ENCODE measurements around the gene NANOS1.

NANOS1 gene, protein sequence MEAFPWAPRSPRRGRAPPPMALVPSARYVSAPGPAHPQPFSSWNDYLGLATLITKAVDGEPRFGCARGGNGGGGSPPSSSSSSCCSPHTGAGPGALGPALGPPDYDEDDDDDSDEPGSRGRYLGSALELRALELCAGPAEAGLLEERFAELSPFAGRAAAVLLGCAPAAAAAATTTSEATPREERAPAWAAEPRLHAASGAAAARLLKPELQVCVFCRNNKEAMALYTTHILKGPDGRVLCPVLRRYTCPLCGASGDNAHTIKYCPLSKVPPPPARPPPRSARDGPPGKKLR

GRCh38 chr10:119029613-119030420, at the start of gene NANOS1:
Gene NANOS1, plus strand, starts transcription at chr10:119029714. Its CDS starts 88 bp downstream, at chr10:119029802.
- no peak for FAIRE-seq

DNA sequence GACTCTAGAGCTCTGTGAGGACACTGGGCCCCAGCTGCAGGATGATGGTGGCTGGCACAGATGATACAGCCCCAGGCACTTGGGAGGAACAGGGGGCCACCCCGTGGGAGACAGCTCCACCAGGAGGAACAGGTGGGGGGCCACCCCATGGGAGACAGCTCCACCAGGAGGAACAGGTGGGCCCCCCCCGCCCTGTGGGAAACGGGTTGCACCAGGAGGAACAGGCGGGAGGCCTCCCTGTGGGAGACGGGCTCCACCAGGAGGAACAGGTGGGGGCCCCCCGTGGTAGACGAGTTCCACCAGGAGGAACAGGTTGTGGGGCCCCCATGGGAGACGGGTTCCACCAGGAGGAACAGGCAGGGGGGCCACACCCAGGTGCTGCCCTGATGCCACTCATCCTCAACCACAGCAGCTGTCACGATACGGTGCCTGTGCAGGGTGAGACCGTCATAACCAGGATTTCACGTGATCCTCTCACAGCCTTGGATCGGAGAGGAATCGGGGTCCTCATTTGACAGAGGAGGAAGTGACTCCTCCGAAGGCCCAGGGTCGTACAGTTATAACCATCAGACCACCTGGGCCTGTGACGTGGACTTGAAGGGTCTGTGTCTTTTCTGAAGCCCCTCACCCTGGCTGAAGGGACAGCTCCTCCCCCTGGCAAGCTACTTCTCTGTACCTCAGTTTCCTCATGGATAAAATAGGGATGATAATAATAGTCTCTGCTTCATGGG, 49.2 kb upstream of the NANOS1 start:
- no peak for FAIRE-seq

DNA sequence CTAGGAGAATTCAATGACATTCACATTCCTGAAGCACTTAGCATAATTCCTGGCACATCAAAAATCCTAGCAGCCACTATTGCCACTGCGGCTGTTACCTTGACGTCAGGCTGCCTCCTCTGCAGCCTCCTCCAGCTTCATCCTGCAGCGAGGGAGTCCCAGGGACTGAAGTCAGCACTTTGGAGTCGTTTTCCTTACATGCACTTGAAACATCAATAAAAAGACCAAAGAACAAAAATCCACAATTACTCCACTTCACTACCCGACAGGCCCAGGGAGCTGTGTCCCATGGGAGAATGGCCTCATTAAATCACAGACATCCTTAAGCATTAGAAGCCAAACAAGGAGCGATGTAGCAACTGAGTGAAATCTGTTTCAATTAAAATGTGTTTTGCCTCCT, 48.6 kb upstream of the NANOS1 start:
- FAIRE-seq: no peak

GRCh38 chr10:118981946-118982345, 47.6 kb upstream of the NANOS1 start:
- no peak for FAIRE-seq

GRCh38 chr10:118982366-118982765, 47.1 kb upstream of the NANOS1 start:
- no peak for FAIRE-seq

GRCh38 chr10:118983263-118983662, 46.3 kb upstream of the NANOS1 start:
- no peak for FAIRE-seq

- no peak for FAIRE-seq
Observed at GRCh38 chr10:118985576-118985975, 43.9 kb upstream of the NANOS1 start.

DNA sequence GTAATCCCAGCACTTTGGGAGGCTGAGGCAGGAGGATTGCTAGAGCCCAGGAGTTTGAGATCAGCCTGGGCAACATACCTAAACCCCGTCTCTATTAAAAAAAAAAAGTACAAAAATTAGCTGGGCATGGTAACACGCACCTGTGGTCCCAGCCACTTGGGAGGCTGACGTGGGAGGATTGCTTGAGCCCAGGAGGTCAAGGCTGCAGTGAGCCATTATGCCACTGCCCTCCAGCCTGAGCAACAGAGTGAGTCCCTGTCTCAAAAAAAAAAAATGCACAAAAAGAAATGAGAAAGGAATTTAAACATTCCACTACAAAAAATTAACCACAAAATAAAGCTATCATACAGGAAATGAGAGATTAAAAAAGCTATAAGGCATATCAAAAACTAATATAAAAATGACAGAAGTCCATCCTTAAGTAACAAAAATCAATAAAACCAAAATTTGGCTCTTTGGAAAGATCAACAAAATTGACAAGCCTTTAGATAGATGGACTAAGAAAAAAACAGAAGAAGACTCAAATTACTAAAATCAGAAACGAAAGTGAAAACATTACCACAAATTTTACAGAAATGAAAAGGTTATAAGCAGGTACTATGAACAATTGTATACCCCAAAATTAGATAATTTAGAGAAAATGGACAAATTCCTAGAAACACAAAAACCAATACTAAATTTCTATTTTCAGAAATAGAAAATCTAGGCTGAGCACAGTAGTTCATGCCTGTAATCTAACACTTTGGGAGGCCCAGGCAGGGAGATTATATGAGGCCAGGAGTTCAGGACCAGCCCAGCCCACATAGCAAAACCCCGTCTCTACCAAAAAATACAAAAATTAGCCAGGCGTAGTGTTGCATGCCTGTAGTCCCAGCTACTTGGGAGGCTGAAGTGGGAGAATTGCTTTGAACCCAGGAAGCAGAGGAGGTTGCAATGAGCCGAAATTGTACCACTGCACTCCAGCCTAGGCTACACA, 42.4 kb upstream of the NANOS1 start:
- peak; percentile 23 for FAIRE-seq

GRCh38 chr10:118990326-118990725, 39.2 kb upstream of the NANOS1 start:
- FAIRE-seq: no peak

DNA sequence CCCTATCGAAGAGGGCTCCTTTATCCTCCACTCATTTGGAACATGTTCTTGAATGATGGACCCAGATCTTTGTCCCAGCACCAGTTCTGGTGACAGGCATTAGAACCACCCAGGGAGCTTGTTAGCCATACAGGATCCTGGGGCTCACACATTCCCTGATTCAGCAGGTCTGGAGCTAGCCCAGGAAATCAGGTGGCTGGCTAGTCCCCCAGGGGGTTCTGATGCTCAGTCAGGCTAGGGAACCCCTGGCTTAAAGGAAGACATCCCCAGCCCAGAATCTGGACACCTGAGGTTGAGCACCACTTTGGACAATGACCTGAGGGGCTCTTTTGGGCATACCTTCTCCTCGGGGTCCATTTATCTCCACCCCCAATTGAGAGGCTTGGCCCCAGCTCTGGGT, 37.0 kb upstream of the NANOS1 start:
- FAIRE-seq: no peak

- FAIRE-seq: no peak
Observed at GRCh38 chr10:118993214-118993613, 36.3 kb upstream of the NANOS1 start.

- FAIRE-seq: no peak
Observed at GRCh38 chr10:118994321-118994720, 35.2 kb upstream of the NANOS1 start.

GRCh38 chr10:118995739-118996138, 33.8 kb upstream of the NANOS1 start:
- FAIRE-seq: no peak

DNA sequence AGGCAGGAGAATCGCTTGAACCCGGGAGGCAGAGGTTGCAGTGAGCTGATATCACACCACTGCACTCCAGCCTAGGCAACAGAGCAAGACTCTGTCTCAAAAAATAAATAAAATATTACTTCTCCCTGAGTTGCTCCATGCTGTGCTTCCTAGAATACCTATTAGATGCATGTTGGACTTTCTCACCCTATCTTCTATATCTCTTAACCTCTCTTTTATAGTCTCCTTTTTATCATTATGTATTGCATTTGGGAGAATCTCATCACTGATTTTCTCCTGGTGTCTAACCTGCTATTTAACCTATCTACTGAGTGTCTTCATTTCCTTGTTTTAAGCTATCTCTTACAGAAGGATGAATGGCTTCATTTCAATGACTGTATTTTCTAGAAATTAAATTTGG, 32.1 kb upstream of the NANOS1 start:
- FAIRE-seq: no peak

DNA sequence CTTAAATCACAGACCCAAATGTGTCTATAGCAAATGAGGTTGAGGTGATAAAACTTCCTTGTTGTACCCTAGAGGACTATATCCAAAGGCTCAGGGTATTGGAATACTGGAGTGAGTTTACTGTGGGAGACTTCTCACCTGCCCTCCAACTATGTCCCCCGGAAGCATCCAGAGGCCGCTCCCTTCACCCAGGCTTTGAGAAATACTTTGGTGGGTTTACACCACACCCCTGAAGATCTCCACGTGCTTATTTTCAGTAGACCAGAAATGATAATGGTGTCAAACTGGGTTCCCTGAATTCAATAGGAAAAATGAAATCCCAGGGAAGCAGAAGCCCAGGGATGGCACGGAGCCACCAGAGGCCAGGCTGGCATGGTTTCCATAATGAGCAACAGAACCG, 31.3 kb upstream of the NANOS1 start:
- FAIRE-seq: no peak

DNA sequence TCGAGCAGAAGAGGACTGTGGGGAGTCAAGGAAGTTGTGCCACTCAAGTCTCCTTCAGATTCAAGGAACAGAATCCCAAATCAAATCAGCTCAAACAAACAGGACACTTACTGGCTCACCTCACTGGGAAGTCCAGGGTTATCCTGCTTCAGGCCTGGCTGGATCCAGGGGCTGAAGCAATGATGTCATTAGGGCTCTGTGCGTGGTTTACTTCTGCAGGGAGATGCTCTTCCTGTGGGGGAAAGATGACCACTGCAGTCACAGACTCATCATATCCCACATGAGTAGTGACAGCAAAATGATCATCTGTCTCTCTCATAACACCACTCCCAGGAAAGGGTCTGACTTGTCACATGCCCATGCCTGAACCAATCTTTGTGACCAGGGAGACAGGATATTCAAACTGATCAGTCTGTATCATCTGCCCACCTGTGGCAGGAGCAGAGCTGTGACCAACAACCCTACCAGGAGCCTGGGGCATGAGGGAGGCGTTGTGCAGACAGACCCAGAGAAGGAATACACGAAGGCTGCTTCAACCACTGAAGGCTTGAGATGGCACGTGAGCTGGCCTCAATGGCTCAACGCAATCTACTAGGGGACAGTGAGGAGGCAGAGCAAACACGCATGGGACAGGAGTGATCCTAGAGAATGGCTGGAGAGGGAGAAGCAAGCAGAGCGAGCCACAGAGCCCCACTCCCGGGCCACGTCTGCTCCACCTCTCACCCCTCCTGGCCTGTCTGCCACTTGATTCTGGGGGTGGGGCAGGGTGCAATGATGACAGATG, 27.6 kb upstream of the NANOS1 start:
- FAIRE-seq: no peak

GRCh38 chr10:119003572-119004289, 25.8 kb upstream of the NANOS1 start:
- no peak for FAIRE-seq

DNA sequence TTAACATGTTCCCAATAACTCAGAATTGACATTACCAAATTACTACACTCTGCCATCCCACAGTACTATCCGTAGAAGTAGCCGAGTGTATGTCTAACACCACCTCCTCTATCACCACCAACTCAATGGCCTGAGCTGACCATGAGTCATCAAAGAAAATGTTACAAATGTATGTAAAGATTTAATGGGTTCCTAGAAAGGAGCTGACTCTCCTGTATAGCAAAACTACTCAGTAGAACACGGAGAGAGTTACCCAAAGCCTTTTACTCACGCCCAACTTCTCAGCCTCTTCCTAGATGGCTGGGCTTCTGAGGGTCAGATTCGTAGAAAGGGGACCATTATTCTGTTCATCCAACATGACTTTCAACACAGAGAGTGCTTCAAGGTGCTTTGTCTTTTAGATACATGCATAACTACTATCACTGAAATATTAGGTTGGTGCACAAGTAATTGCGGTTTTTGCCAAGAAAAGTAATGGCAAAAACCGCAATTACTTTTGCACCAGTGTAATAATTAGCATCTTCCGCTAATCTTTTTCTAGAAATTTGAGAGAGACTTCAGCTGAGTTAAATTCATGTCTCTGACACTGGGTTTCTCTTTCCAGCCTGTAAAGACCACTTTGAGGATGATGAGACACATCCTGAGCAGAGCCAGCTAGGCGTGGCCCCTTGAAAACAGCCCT, 24.0 kb upstream of the NANOS1 start:
- no peak for FAIRE-seq

GRCh38 chr10:119006451-119007210, 22.9 kb upstream of the NANOS1 start:
- no peak for FAIRE-seq

DNA sequence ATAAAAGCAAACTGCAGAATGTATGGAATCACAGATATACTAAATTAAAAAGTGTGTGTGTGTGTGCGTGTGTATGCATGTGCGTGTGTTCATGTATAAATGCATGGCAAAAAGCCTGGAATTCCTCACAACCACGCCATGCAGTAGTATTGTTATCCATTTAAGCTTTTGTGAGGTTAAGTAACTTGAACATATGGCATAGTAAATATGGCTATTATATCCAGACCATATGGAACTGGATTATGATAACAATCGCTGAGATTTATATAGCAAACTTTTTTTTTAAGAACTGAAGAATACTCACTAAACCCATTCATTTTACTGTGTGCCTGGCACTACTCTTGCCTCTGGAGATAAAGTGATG, 22.3 kb upstream of the NANOS1 start:
- no peak for FAIRE-seq
